Stimulated activated CD8-positive, alpha-beta memory T cell treated with anti-CD3 and anti-CD28 coated beads, Interleukin-7, amount 100 ng/mL, for 48 hours (primary cell): Measurements from ENCODE around the gene OR10G7.
"Not testable (repeated sequence)": the region's sequence is repeated elsewhere in the genome, so short reads cannot be mapped to it uniquely, and the experiment has no call there.

Experiments used
- DNase-seq, 2 donors: peaks; one replicate each; pipeline ENCODE4 v3.0.0-alpha.2; 2020; ENCODE audit warnings: low read depth in 1 of 2; ENCODE audit errors: extremely low read depth in 1 of 2

Gene OR10G7

DNA sequence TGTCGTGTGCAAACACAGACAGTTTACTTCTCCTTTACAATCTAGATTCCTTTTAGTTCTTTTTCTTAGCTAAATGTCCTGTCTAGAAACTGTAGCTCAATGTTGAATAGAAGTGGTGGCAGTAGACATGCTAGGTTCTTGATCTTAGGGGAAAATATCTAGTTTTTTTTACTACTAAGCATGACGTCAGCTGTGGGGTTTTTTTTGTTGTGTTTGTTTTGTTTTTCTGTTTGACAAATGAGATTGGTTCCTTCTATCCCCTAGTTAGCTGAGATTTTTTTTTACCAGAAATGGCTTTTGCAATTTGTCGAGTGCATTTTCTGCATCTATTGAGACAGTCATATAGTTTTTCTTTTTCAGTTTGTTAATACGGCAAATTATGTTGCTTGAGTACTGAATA, 2.3 kb upstream of the OR10G7 start:
- no peak for DNase-seq

DNA sequence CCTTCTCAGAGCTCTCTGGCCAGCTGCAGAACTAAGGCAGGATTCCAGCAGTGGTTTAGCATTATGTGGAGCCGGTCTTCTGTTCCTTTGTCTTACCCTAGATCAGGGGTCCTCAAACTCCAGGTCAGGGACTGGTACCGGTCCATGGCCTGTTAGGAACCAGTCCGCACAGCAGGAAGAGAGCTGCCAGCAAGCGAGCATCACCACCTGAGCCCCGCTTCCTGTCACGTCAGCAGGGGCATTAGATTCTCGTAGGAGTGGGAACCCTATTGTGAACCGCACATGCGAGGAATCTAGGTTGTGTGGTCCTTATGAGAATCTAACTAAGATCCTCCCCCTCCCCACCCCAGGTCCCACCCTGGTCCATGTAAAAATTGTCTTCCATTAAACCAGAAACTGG, 1.6 kb downstream of the OR10G7 start:
- DNase-seq, result no peak

DNA sequence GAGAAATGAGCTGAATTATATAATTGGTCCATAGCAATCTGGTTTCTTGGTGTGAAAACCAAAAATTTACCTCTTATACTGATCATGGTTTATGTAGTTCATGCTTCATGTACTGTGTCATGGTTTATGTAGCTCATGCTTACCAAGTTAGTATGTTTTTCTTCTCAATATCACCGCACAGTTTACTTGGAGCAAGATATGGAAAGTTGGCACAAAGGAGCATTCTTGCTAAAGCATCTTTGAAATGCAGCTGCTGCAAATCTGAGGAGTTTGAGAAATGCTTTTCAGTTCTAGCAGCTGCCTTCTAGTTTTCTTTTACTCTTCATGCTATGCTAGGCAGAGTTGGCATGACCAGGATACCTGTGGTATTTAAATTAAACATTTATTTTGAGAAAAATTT, 4.5 kb downstream of the OR10G7 start:
- DNase-seq, result no peak

DNA sequence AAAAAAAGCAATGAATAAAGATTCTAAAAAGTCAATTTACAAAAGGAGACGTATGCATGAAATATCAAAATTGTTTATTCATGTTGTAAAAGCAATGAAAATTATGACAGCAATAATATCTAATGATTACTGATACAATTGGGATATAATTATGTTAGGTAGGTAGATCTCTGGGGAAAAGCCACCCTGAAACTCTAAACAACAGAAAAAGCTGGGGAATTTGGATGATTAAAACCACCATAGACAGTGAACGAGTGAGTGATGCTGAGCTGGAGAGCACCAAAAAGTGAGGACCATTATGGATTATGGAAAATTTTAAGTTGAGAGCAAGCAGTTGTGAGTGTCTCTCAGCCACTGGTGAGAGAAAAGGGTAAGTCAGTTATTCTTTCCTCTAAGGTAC, 14.6 kb downstream of the OR10G7 start, which contains the start of gene OR10G8:
Gene OR10G8, plus strand, starts transcription at position 301 of the 400 bp plus-strand sequence. CDS start 2,825 bp downstream, outside the sequence.
- DNase-seq, result no peak

DNA sequence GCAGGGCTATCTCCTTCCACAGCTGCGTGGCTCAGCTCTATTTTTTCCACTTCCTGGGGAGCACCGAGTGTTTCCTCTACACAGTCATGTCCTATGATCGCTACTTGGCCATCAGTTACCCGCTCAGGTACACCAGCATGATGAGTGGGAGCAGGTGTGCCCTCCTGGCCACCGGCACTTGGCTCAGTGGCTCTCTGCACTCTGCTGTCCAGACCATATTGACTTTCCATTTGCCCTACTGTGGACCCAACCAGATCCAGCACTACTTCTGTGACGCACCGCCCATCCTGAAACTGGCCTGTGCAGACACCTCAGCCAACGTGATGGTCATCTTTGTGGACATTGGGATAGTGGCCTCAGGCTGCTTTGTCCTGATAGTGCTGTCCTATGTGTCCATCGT, 25.3 kb downstream of the OR10G7 start:
- not testable (repeated sequence) for DNase-seq

DNA sequence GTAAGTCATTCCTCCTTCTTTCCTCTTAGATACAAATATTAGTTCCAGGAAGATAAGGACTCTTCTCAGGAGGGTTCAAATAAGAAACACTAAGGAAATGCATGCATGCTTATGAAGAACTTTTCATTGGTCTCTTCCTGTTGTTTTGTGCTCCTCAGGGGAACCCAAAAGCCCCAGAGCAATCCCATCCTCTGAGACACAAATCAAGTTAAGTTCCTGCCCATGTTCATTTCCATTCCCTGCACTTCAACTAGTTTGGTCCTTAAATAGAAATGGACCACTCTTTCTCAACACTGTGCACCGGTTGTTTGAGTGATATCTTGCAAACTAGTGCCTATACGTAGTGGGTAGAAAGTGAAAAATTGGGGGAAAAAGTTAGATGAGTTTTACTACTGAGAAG, 28.4 kb downstream of the OR10G7 start, which contains the start of gene OR10G4:
Gene OR10G4, plus strand, starts transcription at position 301 of the 400 bp plus-strand sequence. CDS start 2,578 bp downstream, outside the sequence.
- DNase-seq, result no peak

DNA sequence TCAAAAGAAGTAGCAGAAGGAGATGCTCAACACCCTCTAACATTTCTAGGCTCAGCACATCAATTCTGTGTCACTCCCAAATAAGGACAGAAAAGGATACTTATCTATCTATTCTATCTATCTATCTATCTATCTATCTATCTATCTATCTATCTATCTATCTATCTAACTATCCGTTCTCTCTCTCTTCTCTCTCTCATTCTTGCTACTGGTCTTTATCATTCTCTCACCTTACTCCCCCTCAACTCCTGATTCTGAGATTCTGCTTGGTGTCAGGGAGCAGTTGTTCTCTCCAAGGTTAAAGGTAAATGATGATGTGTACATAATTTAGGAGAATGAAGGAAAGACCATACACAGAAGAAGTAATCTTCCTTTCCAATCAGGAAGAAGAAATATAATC, 46.0 kb downstream of the OR10G7 start, which contains the start of gene OR10G6:
Gene OR10G6, minus strand, starts transcription at position 43 of the 400 bp plus-strand sequence. Its CDS starts 0 bp downstream, at position 43.
- DNase-seq, result no peak
